T-helper 2 cell treated with Interferon-gamma antibody and Interleukin-4, amounts not matched to agents 100 ng/mL and 5 ng/mL, for 36 hours (primary cell): Measurements from ENCODE around the gene C3orf22. TPM values are rescaled to one million over a fixed set of nuclear protein-coding genes. Genes with fewer than 3 reads are reported as not detected.

ENCODE experiments used
- intact Hi-C: fragments of 100-400 bp; cut with micrococcal nuclease; formaldehyde crosslinking; loops from one replicate; pipeline ENCODE4 v1.15.1; 2023
- total RNA-seq: library from RNA; stranded (reverse); gene quantifications from 2 replicates; pipeline ENCODE4 v1.2.3, GENCODE V29; 2022

The C3orf22 gene
- total RNA-seq, 1 donor from 2014 or later, result not detected

DNA sequence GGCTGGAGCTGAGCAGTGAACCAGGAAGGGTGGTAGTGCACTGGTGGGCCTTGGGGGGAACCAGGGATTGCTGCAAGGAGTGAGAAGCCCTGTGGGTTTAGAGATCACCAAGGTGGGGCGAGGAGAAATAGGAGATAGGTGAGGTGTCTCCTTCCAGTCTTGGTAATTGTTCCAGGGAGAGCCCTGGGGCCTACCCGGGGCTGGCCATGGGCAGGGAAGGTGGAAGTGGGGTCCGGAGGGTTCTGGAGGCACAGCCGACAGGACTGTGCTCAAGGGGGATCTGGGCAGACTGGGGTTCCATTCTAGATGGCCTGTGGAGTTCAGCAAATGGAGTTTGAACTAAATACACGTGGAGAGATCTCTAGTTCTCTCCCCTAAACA lies 30.3 kb downstream of the C3orf22 start:
- intact Hi-C loops, result no loop called here

DNA sequence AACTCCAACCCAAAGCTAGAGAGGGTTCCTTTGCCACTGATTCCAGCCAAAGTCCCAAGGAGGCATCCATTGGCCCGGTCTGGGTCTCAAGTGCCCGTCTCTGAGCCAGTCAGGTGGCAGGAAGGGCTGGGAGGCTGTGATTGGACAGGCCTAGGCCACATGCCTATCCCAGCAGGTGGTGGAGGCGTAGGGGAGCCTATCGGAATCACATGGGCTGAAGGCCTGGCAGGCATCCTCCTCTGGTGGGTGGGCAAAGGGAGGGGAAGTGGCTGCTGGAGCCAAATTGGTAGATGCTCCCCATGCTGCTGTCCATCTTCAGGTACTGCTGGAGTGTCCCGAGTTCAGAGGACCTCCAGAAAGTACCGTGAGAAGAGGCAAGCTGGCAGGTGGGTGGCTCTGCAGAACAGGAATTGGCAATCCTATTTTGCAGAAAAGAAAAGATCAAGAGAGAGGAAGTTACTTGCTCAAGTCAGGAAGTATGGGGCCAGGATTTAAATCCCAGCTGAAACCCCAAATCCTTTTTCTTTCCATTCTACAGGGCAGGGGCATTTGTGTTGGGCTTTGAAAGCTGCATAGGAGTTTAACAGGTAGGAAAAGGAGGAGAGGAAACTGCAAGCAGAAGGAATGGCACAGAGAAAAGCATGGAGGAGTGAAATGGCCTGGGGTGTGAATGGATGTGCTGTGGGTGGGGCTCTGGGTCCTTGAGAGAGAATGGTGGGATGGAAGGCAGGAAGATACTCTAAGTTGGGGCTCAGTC lies 31.1 kb downstream of the C3orf22 start:
- intact Hi-C loops, result no loop called here

DNA sequence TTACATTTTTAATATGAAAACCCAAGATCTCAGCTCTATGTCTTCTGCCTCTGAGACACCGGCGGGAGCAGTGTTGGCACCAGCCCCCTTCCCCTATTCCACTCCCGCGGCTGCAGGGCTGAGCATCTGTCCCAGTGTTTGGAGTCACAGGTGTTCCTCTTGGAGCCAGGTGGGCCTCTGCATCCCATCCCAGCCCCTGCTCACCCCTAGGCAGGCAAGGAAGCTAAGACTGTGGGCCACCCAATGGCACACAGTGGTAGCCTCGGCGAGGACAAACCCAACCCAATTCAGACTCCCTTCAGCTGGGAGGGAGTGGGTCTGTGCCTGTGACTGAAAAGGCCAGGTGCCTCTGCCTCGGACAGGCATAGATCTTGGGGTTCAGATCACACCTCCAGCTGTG lies 31.7 kb downstream of the C3orf22 start:
- intact Hi-C loops, result no loop called here

DNA sequence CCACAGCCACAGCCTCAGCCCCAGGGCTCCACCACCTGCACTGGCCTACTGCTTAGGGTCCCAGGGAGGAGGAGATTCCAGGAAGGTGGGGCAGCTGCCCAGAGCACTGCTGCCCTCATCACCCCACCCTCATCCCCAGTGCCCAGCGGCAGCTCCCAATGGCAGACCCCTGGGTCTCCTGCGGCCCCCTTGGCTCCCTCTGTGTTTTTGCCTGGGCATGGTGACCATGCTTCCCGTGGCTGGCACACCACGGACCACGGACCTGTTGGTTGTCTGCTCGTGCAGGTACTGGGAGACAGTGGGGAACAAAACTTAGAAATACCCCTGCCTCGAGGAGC lies 32.1 kb downstream of the C3orf22 start:
- intact Hi-C loops, result no loop called here

DNA sequence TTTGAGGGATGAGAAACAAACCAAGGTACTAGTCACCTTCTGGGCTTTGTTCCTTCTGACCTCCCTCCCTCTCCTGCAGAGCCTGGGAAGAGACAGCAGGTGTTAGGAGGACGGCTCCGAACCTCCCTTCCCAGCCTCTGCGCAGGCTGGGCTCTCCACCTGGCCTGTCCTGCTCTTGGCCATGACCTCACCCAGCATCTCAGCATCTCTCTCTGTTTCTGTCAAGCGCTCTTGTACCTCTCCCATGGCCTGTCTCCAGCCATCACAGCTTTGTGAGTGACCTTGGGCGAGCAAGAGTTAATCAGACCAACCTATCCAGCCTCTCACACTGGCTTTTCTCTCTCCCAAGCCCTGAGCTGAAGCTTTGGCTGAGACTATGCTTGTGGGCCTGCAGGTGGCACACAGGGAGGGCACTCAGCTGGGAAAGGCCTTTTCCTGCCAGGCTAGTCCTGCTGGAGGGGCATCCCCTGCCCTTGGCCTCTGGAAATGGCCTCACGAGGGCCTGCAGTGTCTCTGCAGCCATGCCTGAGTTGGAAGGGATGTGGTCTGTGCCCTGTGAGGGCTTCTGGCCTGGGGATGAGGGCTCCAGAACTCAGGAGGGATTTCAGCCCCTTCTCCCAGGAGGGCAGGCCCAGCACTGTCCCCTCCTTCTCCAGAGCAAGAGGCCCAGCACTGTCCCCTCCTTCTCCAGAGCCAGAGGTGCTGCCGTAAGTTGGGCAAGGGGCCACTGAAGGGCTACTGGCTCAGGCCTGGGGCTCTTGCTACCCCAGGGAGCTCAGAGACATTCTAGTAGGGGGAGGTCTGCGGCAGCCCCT lies 32.7 kb downstream of the C3orf22 start:
- intact Hi-C loops, result no loop called here

DNA sequence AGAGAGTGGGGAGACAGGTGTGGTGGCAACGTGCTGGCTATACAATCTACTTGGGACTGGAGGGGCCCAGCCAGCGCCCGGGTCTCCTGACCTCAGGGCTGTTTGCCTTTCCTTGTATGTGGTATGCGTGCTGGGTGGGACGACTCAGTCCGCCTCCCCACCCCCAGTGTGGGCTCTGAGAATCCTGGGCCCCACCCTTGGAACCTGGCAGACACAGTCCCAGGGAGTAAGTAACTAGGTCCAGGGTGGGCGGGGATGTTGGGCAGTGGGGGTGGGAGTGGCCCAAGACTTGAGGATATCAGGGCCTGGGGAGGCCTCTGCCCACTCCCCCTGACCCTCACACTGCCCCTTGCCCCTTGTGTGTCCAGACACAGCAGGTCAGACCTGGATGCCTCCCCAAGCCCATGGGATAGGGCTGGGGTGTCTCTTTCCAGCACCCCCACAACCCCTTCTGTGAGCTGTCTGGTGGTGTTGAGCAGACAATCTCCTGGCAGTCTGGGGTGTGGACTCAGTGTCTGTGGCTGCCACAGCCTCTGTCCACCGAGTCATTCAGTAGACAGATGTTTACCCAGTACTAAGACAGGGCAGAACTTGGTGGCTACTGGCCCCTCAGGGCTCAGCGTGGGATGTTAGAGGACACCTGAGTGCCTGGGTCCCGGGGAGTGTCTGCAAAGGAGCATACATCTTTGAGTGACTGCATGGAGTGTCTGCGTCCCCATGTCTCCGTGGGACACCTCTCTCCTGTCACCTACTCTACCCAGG lies 33.5 kb downstream of the C3orf22 start:
- intact Hi-C loops, result no loop called here

DNA sequence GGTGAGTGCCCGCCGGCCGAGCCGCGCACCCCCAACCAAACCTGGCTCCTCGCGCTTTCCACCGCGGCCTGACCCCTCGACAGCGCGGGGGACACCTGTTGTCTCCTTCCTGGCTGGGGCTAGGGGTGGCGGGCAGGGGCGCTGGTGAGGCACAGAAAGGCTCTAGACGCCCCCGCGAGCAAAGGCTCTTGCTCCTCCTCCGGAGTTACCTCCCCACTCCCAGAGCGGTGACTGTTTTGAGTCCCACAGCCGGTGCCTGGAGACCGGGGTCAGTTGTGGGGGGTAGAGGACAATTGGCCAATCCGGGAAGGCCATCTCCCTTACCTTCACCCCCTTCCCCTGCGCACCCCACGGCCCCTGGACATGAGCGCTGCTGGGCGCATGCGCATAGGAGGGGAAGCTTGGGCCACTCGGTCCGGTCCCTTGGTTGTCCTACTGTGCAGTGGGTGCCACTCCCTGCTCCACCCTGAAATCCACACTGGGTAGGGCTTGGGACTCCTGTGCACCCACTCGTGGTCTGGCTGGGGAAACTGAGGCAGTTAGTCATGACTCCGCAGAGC lies 34.2 kb downstream of the C3orf22 start:
- intact Hi-C loops, result loop anchor here (5.0 kb wide), 2 partner anchors 933 to 1023 kb away; no protein-coding TSS in a partner anchor

DNA sequence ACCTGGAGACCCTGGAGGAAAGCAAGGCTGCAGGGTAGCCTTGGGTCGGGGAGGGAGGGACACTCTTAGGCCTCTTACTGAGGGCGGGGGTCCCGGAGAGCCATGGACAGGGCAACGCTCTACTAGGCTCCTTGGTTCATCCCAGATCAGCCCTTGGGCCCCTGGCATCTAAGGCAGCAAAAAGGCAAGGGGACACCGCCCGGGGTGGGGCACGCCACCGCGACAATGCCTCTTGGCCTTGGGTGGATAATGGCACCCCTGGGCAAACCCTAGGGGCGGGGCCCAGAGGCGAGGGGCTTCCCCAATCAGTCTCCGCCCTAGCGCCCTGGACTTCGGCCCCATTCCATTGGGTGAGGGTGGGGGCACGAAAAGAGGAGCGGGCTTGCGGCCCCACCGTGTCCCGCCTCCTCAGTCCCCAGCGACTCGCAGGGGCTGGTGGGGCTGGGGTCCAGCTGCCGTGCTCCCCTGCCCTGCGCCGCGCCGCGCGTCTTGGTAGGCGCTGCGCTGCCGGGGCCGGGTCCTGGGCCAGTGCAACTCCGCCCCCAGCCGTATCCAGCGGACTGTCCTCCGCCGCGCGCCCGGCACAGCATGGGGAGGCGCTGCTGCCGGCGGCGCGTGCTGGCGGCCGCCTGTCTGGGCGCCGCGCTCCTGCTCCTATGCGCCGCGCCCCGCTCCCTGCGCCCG lies 34.8 kb downstream of the C3orf22 start, which contains the start of gene CHST13:
Gene CHST13 (plus strand): TSS at position 411 of the 684 bp plus-strand sequence. CDS start 178 bp downstream, at position 589.
- intact Hi-C loops, result loop anchor here (5.0 kb wide), 2 partner anchors 933 to 1023 kb away; no protein-coding TSS in a partner anchor

DNA sequence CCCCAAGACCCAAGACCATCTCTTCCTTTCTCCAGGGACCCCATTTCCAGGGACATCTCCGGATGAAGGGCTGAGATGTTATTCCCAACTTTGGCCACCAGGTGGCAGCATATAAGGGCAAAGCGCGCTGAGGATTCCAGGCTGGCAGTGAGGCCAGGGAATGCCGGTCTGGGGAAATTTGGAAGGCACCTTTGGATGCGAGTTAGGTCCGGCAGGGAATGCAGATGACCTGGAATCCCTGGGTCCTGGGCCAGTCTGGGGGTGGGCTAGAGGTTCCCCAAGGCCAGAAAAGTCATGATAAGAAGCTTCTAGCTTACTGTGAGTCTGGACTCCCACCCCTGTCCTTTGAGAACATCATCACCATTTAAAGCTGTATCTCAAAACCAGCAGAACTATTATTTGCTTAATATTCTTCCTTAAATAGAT lies 36.4 kb downstream of the C3orf22 start:
- intact Hi-C loops, result loop anchor here (5.0 kb wide), 2 partner anchors 935 to 1025 kb away; no protein-coding TSS in a partner anchor

DNA sequence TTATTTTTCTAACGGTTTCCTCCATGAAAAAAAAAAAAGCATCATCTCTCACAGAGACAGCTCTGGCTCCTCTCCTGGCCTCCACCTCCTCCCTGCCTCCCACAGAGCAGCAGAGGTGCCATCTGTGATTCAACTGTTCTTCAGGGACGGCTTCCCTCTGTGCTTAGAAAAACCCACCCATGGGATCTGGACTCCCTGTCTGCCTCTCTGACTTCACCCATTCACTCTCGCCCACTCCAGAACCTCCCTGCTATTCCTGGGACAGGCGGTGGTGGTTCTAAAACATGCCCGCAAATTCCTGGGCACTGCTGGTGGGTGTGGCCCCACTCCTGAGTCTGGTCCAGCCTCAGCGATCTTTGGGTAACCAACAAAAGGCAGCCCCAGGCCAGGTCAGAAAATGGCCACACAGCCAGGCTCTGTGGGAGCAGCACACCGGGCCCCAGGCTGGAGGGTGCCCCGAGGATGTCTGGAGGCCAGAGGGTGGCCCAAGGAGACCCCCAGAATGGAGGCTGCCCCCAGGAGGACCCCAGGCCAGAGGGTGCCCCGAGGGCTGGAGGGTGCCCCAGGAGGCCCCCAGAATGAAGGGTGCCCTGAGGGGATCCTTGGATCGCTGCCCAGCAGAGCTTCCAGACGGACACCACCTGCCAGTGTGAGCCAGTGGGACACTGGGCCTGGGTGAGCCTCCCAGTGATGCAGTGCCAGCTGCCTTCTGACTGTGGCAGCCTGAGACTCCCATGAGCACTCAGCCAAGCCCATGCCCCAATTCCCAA lies 37.4 kb downstream of the C3orf22 start:
- intact Hi-C loops, result loop anchor here (5.0 kb wide), 2 partner anchors 936 to 1026 kb away; no protein-coding TSS in a partner anchor

DNA sequence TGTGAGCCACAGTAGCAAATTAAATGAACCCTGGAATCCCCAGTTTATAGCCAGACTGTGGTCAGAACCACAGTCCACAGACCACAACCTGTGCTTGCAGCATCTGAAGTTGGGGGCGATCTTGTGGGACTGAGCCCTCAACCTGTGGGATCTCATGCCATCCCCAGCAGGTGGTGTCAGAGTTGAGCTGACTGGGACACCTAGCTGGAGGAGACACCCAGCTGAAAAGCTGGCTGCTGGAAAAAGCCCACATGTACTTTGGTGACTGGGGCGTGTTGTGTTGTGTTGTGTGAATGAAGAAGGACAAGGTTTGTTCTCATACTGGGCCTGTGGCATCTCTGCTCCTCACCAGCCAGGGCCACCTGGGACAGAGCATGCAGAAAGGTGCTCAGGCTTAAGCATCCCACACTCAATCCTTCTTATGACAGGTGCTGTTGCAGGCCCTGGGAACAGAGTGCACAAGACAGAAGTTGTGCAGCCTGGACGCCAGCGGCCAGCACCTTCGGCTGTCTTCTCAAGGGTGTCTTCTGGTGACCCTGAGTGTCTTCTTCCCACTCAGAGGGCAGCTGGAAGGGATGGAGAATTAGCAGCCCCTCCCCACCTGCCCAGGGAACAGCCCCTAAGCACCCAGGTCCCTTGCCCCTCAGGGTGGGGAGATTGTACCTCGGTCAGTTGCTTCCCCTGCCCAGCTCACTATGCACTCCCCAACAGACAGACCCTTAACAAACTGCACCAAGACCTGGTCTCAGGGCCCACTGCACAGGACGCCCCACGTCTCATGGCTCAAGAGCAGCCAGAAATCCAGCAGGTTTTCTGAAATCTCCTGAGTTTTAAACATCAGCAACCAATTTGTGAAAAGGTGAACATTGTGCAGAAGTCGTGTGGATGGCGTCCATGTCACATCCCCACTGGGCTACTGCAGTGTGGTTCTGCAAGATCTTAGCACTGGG lies 39.0 kb downstream of the C3orf22 start:
- intact Hi-C loops, result loop anchor here (5.0 kb wide), 2 partner anchors 938 to 1028 kb away; no protein-coding TSS in a partner anchor

DNA sequence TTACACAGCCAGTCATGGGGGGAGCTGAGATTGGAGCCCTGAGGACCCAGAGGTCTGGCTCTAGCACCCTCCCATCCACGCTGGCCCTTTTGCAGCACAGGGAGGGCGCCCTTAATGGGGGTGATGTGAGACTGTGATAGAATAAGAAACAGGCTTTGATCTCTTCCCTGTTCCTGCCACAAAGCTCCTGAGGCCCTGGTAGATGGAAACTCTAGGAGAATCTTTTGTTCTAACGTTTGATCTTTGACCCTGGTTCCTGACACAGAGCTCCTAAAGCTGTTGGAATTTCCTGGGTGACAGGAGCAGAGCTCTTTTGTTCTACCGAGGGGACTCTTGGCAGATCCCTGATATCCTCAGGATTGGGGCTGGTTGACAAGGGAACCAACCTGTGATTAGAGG lies 40.0 kb downstream of the C3orf22 start:
- intact Hi-C loops, result no loop called here

DNA sequence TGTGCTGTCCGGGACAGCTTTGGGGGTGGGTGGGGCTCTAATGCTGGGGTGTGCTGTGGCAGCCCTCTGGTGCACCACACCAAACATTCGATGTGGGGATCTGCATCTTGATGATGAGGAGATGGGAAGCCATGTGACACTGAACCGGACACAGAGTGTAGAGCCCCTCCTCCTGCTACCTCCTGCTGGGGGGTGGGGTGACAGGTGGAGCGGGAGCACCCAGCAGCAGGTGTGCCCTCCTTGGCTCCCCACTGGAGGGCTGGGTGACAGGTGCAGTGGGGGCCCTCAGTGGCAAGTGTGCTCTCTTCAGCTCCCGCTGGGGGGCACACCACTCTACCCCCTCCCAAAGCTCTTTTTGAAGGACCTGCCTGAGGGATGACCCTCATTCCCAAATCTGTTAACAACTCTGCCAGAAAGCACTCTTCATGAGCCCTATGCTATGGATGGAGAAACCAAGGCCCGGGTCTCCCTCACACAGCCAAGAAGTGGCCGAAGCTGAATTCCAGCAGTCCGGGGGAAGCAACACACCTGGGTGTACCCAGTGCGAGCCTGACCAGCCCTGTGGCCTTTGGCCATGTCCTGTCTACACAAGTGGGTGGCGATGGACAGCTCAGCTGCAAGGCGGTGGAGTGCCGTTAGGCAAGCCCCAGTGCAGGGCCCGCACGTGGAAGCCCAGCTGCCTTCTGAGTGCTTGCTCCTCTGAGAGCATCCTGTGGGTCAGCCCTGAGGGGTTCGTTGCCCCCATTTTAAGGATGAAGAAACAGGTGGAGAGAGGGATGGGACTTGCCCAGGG lies 40.5 kb downstream of the C3orf22 start:
- intact Hi-C loops, result no loop called here

DNA sequence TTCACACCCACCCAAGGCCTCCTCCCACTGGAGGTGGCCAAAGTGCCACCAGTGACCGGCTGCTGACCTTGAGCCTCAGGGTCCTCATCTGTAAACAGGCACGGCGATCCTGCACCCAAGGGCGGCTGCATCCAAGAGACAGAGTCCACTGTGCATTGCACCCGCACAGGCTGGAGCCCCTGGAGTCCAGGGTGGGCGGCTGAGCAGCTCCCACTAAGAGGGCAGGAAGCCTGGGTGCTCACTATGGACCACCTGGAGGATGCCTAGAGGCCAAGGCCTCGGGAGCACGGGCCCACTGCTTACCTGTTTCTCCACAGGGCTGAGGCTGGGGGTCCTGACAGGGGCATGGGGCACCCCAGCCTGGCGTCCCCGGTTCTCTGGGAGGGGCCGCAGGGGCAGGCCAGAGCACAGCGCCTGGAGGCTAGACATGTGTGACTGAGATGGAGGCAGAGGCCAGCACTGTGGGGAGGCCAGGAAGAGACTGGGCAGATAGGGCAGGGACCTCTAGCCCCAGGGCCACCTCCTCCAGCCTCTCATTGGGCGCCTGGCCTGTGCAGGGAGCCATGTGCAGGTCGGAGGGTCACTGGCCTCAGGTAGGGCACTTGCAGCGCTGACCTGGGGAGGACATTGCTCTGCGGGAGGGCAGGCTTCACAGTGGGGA lies 41.3 kb downstream of the C3orf22 start, which contains the start of gene UROC1:
Gene UROC1 (minus strand): TSS at position 483 of the 661 bp plus-strand sequence. CDS start 54 bp downstream, at position 429.
- intact Hi-C loops, result no loop called here

DNA sequence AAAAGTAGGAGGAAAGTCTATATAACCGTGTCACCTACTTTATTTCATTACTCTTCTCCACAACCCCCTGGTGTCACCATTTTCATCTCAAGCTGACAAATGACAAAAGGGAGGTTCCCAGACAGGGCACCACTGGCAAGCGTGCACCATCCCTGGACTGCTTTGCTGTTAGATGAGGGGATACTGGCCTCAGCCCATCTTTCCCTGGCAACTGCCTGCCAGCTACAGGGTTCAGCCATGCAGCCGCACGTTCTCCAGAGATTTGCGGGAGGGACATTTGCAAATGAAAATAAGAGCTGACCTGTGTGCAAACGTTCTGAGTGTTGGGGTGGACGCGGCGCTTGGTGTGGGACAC lies 41.8 kb downstream of the C3orf22 start:
- intact Hi-C loops, result no loop called here

DNA sequence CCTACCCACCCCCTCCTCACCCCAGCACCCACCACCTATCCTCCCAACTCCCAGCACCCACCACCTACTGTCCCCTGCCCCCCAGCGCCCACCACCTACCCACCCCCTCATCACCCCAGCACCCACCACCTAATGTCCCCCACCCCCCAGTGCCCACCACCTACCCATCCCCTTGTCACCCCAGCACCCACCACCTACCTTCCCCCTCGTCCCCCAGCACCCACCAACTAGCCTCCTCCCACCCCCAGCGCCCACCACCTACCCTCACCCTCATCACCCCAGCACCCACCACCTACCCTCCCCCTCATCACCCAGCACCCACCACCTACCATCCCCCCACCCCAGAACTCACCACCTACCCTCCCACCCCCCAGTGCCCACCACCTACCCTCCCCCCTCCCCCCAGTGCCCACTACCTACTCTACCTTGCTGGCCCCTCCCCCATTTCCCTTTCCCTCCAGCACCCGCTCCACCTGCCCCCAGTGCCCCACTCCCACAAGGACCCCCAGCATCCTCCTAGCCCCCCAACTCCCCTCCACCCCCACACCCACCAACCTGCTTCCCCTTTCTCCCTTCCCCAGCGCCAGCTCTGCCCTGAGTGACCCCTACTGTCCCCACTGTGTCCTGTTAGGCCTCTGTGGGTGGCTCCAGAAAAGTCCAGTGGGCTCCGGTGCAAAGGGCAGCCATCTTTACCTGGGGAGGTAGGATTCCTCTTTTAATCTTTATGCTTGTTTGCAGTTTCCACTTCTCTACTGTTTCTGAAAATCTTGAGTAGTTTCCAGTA lies 42.4 kb downstream of the C3orf22 start:
- intact Hi-C loops, result no loop called here
